Smooth muscle cell (in vitro differentiated cells): ENCODE measurements around the gene DENND4B. TPM values are rescaled to one million over a fixed set of nuclear protein-coding genes. Genes with fewer than 3 reads are reported as not detected.

Experiments used
- DNase-seq: peaks from one replicate; lab custom pipeline; 2025; ENCODE audit not compliant: unreplicated experiment; lab: John Stamatoyannopoulos, UW
- H2AFZ ChIP-seq: fragments of 200-600 bp; sonication (generic); 2 replicates; pipeline ENCODE4 v1.6.0; 2016; ENCODE audit warnings: antibody characterized with exemption, low read depth, mild to moderate bottlenecking
- H3F3A ChIP-seq: fragments of 200-600 bp; sonication (generic); 2 replicates; pipeline ENCODE4 v1.6.0; 2017; ENCODE audit warnings: antibody characterized with exemption, low read depth
- H3K27ac ChIP-seq: fragments of 200-600 bp; sonication (generic); 2 replicates; pipeline ENCODE4 v1.5.1; 2016; ENCODE audit warnings: low read depth, mild to moderate bottlenecking
- H3K27me3 ChIP-seq: fragments of 200-600 bp; sonication (generic); 2 replicates; pipeline ENCODE4 v1.6.1; 2016; ENCODE audit warnings: low read depth, mild to moderate bottlenecking
- H3K36me3 ChIP-seq: fragments of 200-600 bp; sonication (generic); 2 replicates; pipeline ENCODE4 v1.5.1; 2016; ENCODE audit warnings: low read depth
- H3K4me1 ChIP-seq: fragments of 200-600 bp; sonication (generic); 2 replicates; pipeline ENCODE4 v1.5.1; 2016; ENCODE audit warnings: low read depth
- H3K4me2 ChIP-seq: fragments of 200-600 bp; sonication (generic); 2 replicates; pipeline ENCODE4 v1.6.0; 2016; ENCODE audit warnings: mild to moderate bottlenecking
- H3K4me3 ChIP-seq: fragments of 200-600 bp; sonication (generic); 2 replicates; pipeline ENCODE4 v1.5.1; 2016; ENCODE audit warnings: mild to moderate bottlenecking
- H3K79me2 ChIP-seq: fragments of 200-600 bp; sonication (generic); 2 replicates; pipeline ENCODE4 v1.6.0; 2016; ENCODE audit warnings: low read depth, mild to moderate bottlenecking
- H3K9ac ChIP-seq: fragments of 200-600 bp; sonication (generic); 2 replicates; pipeline ENCODE4 v1.6.0; 2016; ENCODE audit warnings: low read depth
- H3K9me3 ChIP-seq: fragments of 200-600 bp; sonication (generic); replicated peaks from 2 replicates; pipeline ENCODE4 v1.5.1; 2016; ENCODE audit warnings: low read depth
- H4K20me1 ChIP-seq: fragments of 200-600 bp; sonication (generic); 2 replicates; pipeline ENCODE4 v1.6.0; 2016; ENCODE audit warnings: low read depth
- CTCF ChIP-seq: fragments of 200-600 bp; sonication (generic); IDR thresholded peaks from 2 replicates; pipeline ENCODE4 v1.5.1; 2017; ENCODE audit warnings: borderline replicate concordance, mild to moderate bottlenecking, antibody characterized with exemption; ENCODE audit not compliant: insufficient read depth, poor library complexity, severe bottlenecking
- WGBS: methylation state at CpG from one replicate; pipeline ENCODE4 v1.1.7; 2016; ENCODE audit warnings: low lambda C conversion rate; 5-methylcytosine and 5-hydroxymethylcytosine counted together
- polyA plus RNA-seq: library from polyadenylated mRNA; unstranded; fragments of >200 nt; fragmentation: Nextera tagmentation; extraction: Ambion mirVana; gene quantifications from 2 replicates; pipeline ENCODE4 v1.2.1, GENCODE V29; 2016
- total RNA-seq: library from RNA; depleted of rRNA; stranded (reverse); fragments of >200 nt; gene quantifications from 2 replicates; pipeline ENCODE4 v1.2.3, GENCODE V29; 2014

DENND4B gene
- total and polyA plus RNA-seq, 2 experiments from 2014 or later, result 9.7 to 16.3 TPM

DNA sequence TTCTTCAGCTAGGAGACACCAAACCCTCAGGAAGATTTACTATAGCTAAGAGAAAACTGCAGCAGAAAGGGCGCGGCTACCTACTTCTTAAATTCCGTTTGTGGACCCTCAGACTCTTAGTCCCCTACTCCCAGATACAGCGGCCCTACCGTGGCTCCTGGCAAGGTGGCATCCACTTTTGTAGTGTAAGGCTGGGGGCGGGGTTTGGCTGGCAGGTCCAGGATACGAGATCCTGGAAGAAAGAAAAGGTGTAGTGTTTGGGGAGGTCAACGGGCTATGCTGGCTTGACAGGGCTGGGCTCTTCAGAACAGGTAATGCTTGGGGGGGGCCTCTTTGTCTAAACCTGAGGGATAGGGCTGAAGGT is 21.5 kb upstream of the DENND4B start:
- Histone ChIP-seq H3K4me2 (peak overlapping the region; percentile 87), H3K27me3 (no peaks in the 10 kb centered on the region), H3K9me3 (no peaks in the 10 kb centered on the region), H3F3A (peaks cover 10% of the 10 kb centered on the region), H3K9ac (peak overlapping the region; percentile 11), H3K4me3 (peak overlapping the region; percentile 63), H4K20me1 (no peaks in the 10 kb centered on the region), H2AFZ (peak overlapping the region; percentile 65), H3K4me1 (peaks cover 14% of the 10 kb centered on the region), H3K27ac (peak overlapping the region; percentile 73), H3K79me2 (peaks cover 15% of the 10 kb centered on the region), H3K36me3 (no peaks in the 10 kb centered on the region)
- 14% methylated on average over 8 of the region's 8 CpGs for WGBS
- no peak for DNase-seq
- TF ChIP-seq CTCF, result no peak

- no peaks in the 10 kb centered on the region for H3K9me3 ChIP-seq
- peaks cover 18% of the 10 kb centered on the region for H3K4me1 ChIP-seq
- H4K20me1 ChIP-seq, result peaks cover 2% of the 10 kb centered on the region
- under 1% methylated on average over 60 of the region's 60 CpGs for WGBS
- peak; percentile 9 for TF ChIP-seq CTCF
- H3K27ac ChIP-seq, result peak within 1 kb of the TSS; percentile 73
- H3F3A ChIP-seq, result peaks cover 13% of the 10 kb centered on the region
- no peaks in the 10 kb centered on the region for H3K36me3 ChIP-seq
- peak within 1 kb of the TSS; percentile 87 for H3K4me2 ChIP-seq
- peaks cover 20% of the 10 kb centered on the region for H3K79me2 ChIP-seq
- peak; percentile 80 for DNase-seq
- H3K9ac ChIP-seq, result peak within 1 kb of the TSS; percentile 55
- H3K4me3 ChIP-seq, result peak within 1 kb of the TSS; percentile 63
- H3K27me3 ChIP-seq, result no peaks in the 10 kb centered on the region
- peak within 1 kb of the TSS; percentile 65 for H2AFZ ChIP-seq
Measured at GRCh38 chr1:153967107-153967999, 20.8 kb upstream of the DENND4B start, which contains the start of gene CREB3L4. TSS of gene CREB3L4 (plus strand) at chr1:153967902. CDS start at chr1:153968526, 624 bp downstream.

- Histone ChIP-seq H3K27me3 (no peaks in the 10 kb centered on the region), H2AFZ (peak overlapping the region; percentile 50), H3K4me1 (peaks cover 28% of the 10 kb centered on the region), H3K79me2 (peaks cover 33% of the 10 kb centered on the region), H3K4me3 (peak overlapping the region; percentile 77), H3F3A (peaks cover 10% of the 10 kb centered on the region), H3K36me3 (no peaks in the 10 kb centered on the region), H3K9ac (peak overlapping the region; percentile 93), H3K4me2 (peak overlapping the region; percentile 89), H3K27ac (peak overlapping the region; percentile 93), H4K20me1 (peaks cover 15% of the 10 kb centered on the region), H3K9me3 (no peaks in the 10 kb centered on the region)
- TF ChIP-seq CTCF, result no peak
- 2% methylated on average over 22 of the region's 22 CpGs for WGBS
- DNase-seq, result peak; percentile 45
Measured at GRCh38 chr1:153963850-153964331, 17.4 kb upstream of the DENND4B start.
